ENCODE results near the gene RHOJ. TPM values are rescaled to one million over a fixed set of nuclear protein-coding genes. Genes with fewer than 3 reads are reported as not detected.

The RHOJ gene
- total and polyA plus RNA-seq, 9 of the 15 experiments (the other 6 are each of a cell fraction or from before 2014, with no cell fraction given): not detected

- no peak for TF ChIP-seq GTF2F1 (IDR thresholded peaks at IDR 0.05; ENCODE audit: low read depth, low read length)
- TF ChIP-seq C11orf30 (IDR thresholded peaks at IDR 0.05; ENCODE audit: low read depth): no peak
Measured at GRCh38 chr14:63295231-63295685, 91.0 kb downstream of the RHOJ start (continued).

DNA sequence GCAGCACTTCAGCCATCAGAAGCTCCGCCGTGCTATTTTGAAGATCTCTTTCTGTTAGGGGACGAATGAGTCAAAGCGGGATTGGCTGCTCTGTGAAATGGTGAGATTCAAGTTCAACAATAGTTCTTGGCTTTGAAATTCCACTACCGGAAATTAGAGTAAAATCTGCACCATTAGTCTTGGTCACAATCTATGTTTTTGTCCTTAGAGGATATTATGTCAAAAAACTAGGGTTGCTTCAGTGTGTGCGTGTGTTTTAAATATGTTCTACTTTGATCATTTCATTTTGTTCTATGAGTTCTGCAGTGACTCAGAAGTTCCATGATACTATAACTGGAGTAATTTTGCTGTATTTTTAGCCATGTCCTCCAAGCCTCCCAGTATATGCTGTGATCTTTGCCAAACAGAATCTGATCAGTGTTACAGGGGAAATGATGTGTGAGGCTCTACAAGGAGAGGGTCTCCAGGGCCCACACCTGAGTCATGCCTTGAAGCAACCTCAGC is 91.9 kb downstream of the RHOJ start:
- no peaks in the 10 kb centered on the region for H3K9me3 ChIP-seq (replicated peaks; ENCODE audit: control insufficient read depth, insufficient read depth, low read depth, low read length)
- DNase-seq (ENCODE audit: extremely low read depth in 1 of 4, low spot score in 3 of 4) (no peak), FAIRE-seq (no peak), ATAC-seq (no peak)
- no peak overlapping the region for H2AFZ ChIP-seq (ENCODE audit: low read depth, low read length)
- no peaks in the 10 kb centered on the region for H3K9me1 ChIP-seq (ENCODE audit: control insufficient read depth, insufficient read depth, low read length)
- H3K9ac ChIP-seq (ENCODE audit: insufficient read depth in 1 of 2, low read depth in 2 of 2, low read length in 2 of 2): no peak overlapping the region
- H3K4me2 ChIP-seq (ENCODE audit: insufficient read depth, low read length): no peak overlapping the region
- intact Hi-C loops (cut with micrococcal nuclease) (no loop called here), in situ Hi-C loops (cut with MboI) (loop anchor here (25.0 kb wide), 1 partner anchor 1409 kb away; no protein-coding TSS in a partner anchor)
- POLR2A ChIA-PET: interaction anchor here (1.2 kb wide), 1 partner anchor 13 kb away, joined by 4 read pairs; no protein-coding TSS in a partner anchor
- H3K27ac ChIP-seq (ENCODE audit: extremely low read depth, low read depth, low read length): no peak overlapping the region
- 0% methylated on average over 6 of the region's 6 CpGs for WGBS (ENCODE audit: insufficient coverage, low coverage, missing lambda C conversion rate)
- no peak overlapping the region for H3K4me3 ChIP-seq
- H3K36me3 ChIP-seq (ENCODE audit: control insufficient read depth, insufficient read depth, low read length): no peaks in the 10 kb centered on the region
- H3K79me2 ChIP-seq (ENCODE audit: control insufficient read depth, insufficient read depth, low read length): no peaks in the 10 kb centered on the region
- H4K20me1 ChIP-seq (replicated peaks; ENCODE audit: control insufficient read depth, insufficient read depth, low read length): no peaks in the 10 kb centered on the region
- H3K27me3 ChIP-seq (ENCODE audit: control insufficient read depth in 2 of 2, insufficient read depth in 2 of 2, low read length in 2 of 2): peaks cover 0 to 5% of the 10 kb centered on the region in 2 experiments; a peak in 2 of 5 replicates
- no TSS peak for BruUV-seq (replicated peaks)
- CTCF ChIA-PET (ENCODE audit: low intra/inter-chr PET ratio): no interaction called here
- TF ChIP-seq FOS (IDR thresholded peaks at IDR 0.05; ENCODE audit: extremely low read depth, insufficient read length): no peak
- TF ChIP-seq BACH1 (tag; IDR thresholded peaks at IDR 0.05): no peak
- TF ChIP-seq, protein P1, sequence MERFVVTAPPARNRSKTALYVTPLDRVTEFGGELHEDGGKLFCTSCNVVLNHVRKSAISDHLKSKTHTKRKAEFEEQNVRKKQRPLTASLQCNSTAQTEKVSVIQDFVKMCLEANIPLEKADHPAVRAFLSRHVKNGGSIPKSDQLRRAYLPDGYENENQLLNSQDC (CRISPR knock-in tag; IDR thresholded peaks at IDR 0.05): no peak
- TF ChIP-seq SIN3A (IDR thresholded peaks at IDR 0.05; ENCODE audit: borderline replicate concordance in 2 of 2, control insufficient read depth in 1 of 2, low read depth in 2 of 2, low read length in 2 of 2): no peak
- TF ChIP-seq ZNF174 (CRISPR knock-in tag; IDR thresholded peaks at IDR 0.05): no peak
- no peak for TF ChIP-seq ZNF197 (CRISPR knock-in tag; IDR thresholded peaks at IDR 0.05; ENCODE audit: low read depth)
- TF ChIP-seq ZBTB34 (CRISPR knock-in tag; IDR thresholded peaks at IDR 0.05): no peak
- TF ChIP-seq RNF2 (IDR thresholded peaks at IDR 0.05): no peak
- no peaks in the 10 kb centered on the region for H3K4me1 ChIP-seq (replicated peaks in 1 of 2; ENCODE audit: control insufficient read depth in 2 of 2, insufficient read depth in 2 of 2, low read length in 2 of 2)
